ENCODE data around the gene CBY1. TPM values are rescaled to one million over a fixed set of nuclear protein-coding genes. Genes with fewer than 3 reads are reported as not detected.

The CBY1 gene
- total RNA-seq, 2 experiments from 2014 or later: 3.5 to 12.8 TPM

DNA sequence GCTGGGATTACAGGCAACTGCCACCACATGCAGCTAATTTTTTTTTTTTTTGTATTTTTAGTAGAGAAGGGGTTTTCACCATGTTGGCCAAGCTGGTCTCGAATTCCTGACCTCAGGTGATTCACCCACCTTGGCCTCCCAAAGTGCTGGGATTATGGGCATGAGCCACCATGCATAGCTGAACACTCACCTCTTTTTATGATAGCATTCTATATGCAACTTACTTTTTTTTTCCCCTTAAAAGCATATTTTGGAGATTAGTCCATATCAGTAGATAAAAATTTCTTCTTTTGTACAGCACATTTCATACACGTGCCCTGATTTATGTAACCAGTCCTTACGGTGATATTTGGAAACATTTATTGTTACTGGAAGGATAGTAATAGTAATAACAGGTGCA lies 63.9 kb downstream of the CBY1 start:
- Histone ChIP-seq H3K36me3 (ENCODE audit: insufficient read depth, low read length) (peaks cover 74% of the 10 kb centered on the region), H3K4me3 (ENCODE audit: low read depth, low read length, poor library complexity, severe bottlenecking) (no peak overlapping the region), H3K27ac (ENCODE audit: low read depth, low read length, poor library complexity, severe bottlenecking) (no peak overlapping the region), H3K9me2 (ENCODE audit: insufficient read depth, low read length) (no peaks in the 10 kb centered on the region), H3K9me3 (ENCODE audit: low read length) (no peaks in the 10 kb centered on the region), H3K4me2 (ENCODE audit: low read length) (no peak overlapping the region), H4K20me1 (ENCODE audit: insufficient read depth, low read length) (peaks cover 2% of the 10 kb centered on the region; the same call in 1 of the 2 replicates), H3K79me2 (ENCODE audit: insufficient read depth, low read depth, low read length) (no peaks in the 10 kb centered on the region), H3K4me1 (ENCODE audit: insufficient read depth, low read length, poor library complexity, severe bottlenecking) (no peaks in the 10 kb centered on the region), H2AFZ (ENCODE audit: low read length) (no peak overlapping the region)
- TF ChIP-seq, protein P1, sequence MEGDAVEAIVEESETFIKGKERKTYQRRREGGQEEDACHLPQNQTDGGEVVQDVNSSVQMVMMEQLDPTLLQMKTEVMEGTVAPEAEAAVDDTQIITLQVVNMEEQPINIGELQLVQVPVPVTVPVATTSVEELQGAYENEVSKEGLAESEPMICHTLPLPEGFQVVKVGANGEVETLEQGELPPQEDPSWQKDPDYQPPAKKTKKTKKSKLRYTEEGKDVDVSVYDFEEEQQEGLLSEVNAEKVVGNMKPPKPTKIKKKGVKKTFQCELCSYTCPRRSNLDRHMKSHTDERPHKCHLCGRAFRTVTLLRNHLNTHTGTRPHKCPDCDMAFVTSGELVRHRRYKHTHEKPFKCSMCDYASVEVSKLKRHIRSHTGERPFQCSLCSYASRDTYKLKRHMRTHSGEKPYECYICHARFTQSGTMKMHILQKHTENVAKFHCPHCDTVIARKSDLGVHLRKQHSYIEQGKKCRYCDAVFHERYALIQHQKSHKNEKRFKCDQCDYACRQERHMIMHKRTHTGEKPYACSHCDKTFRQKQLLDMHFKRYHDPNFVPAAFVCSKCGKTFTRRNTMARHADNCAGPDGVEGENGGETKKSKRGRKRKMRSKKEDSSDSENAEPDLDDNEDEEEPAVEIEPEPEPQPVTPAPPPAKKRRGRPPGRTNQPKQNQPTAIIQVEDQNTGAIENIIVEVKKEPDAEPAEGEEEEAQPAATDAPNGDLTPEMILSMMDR (conservative IDR thresholded peaks at IDR 0.05; ENCODE audit: low read length): no peak
- TF ChIP-seq EZH2phosphoT487 (IDR thresholded peaks at IDR 0.05; ENCODE audit: borderline replicate concordance, low read depth, low read length): no peak
- no TSS peak for BruUV-seq (replicated peaks)
- POLR2A ChIA-PET: no interaction called here
- CTCF ChIA-PET (ENCODE audit: unreplicated experiment): no interaction called here
- intact Hi-C loops (cut with micrococcal nuclease; ENCODE audit: unreplicated experiment): no loop called here
- no peak for DNase-seq (ENCODE audit: low spot score)

DNA sequence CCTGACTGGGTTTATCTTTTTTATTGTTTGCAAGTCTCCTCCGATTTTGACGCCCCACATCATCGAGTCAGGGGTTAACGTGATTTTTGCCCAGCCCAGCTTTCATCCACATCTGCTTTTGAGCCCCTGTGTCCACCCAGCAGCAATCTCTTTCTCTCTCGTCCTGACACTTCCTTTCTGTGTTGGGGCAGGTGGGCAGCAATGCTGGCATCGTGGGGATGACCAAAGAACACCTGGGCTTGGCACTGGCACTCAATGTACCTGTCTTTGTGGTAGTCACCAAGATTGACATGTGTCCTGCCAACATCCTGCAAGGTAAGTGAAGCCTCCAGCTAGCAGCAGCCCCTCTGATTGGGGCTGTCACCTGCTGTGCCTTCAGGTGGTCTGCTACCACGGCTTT lies 65.1 kb downstream of the CBY1 start:
- Histone ChIP-seq H3K27ac (ENCODE audit: low read depth, low read length, poor library complexity, severe bottlenecking) (no peak overlapping the region), H3K36me3 (ENCODE audit: insufficient read depth, low read length) (peaks cover 75% of the 10 kb centered on the region), H4K20me1 (ENCODE audit: insufficient read depth, low read length) (no peaks in the 10 kb centered on the region), H3K9me2 (ENCODE audit: insufficient read depth, low read length) (no peaks in the 10 kb centered on the region), H3K4me2 (ENCODE audit: low read length) (no peak overlapping the region), H3K4me3 (ENCODE audit: low read depth, low read length, poor library complexity, severe bottlenecking) (no peak overlapping the region), H3K4me1 (ENCODE audit: insufficient read depth, low read length, poor library complexity, severe bottlenecking) (no peaks in the 10 kb centered on the region), H3K9me3 (ENCODE audit: low read length) (no peaks in the 10 kb centered on the region), H2AFZ (ENCODE audit: low read length) (no peak overlapping the region), H3K79me2 (ENCODE audit: insufficient read depth, low read depth, low read length) (no peaks in the 10 kb centered on the region)
- no TSS peak for BruUV-seq (replicated peaks)
- no peak for DNase-seq (ENCODE audit: low spot score)
- TF ChIP-seq, protein P1 (conservative IDR thresholded peaks at IDR 0.05; ENCODE audit: low read length): no peak
- TF ChIP-seq EZH2phosphoT487 (IDR thresholded peaks at IDR 0.05; ENCODE audit: borderline replicate concordance, low read depth, low read length): no peak
- CTCF ChIA-PET (ENCODE audit: unreplicated experiment): no interaction called here
- intact Hi-C loops (cut with micrococcal nuclease; ENCODE audit: unreplicated experiment): no loop called here
- POLR2A ChIA-PET: no interaction called here

Other genes with a start within 250 kb of the CBY1 start
- gene KCNJ4, start 201.4 kb upstream of the CBY1 start, total RNA-seq (2014; rRNA removed; shearing (Covaris generic)): not detected in 2 replicates
- not detected in 2 replicates for gene KCNJ4, start 201.4 kb upstream of the CBY1 start, total RNA-seq (2022)
- not detected in 2 replicates for gene KDELR3, start 188.5 kb upstream of the CBY1 start, total RNA-seq (2014; rRNA removed; shearing (Covaris generic))
- not detected in 2 replicates for gene KDELR3, start 188.5 kb upstream of the CBY1 start, total RNA-seq (2022)
- gene DDX17, start 150.3 kb upstream of the CBY1 start, total RNA-seq (2014; rRNA removed; shearing (Covaris generic)): 626 and 667 TPM in 2 replicates
- gene DDX17, start 150.3 kb upstream of the CBY1 start, total RNA-seq (2022): 505 and 508 TPM in 2 replicates
- gene DMC1, start 86.5 kb upstream of the CBY1 start, total RNA-seq (2014; rRNA removed; shearing (Covaris generic)): 44.3 and 84.7 TPM in 2 replicates
- 40.6 and 60.8 TPM in 2 replicates for gene DMC1, start 86.5 kb upstream of the CBY1 start, total RNA-seq (2022)
- 0.16 and 0.23 TPM in 2 replicates for gene FAM227A, start 246 bp upstream of the CBY1 start, total RNA-seq (2014; rRNA removed; shearing (Covaris generic))
- 0.57 and 0.72 TPM in 2 replicates for gene FAM227A, start 246 bp upstream of the CBY1 start, total RNA-seq (2022)
- 51.8 and 61.7 TPM in 2 replicates for gene TOMM22, start 25.3 kb downstream of the CBY1 start, total RNA-seq (2014; rRNA removed; shearing (Covaris generic))
- gene TOMM22, start 25.3 kb downstream of the CBY1 start, total RNA-seq (2022): 99.6 and 114 TPM in 2 replicates
- 46.6 and 50.4 TPM in 2 replicates for gene JOSD1, start 44.3 kb downstream of the CBY1 start, total RNA-seq (2014; rRNA removed; shearing (Covaris generic))
- gene JOSD1, start 44.3 kb downstream of the CBY1 start, total RNA-seq (2022): 54.7 and 56.3 TPM in 2 replicates
- gene GTPBP1, start 49.3 kb downstream of the CBY1 start, total RNA-seq (2014; rRNA removed; shearing (Covaris generic)): 46.1 and 51.1 TPM in 2 replicates
- gene GTPBP1, start 49.3 kb downstream of the CBY1 start, total RNA-seq (2022): 95.0 and 97.5 TPM in 2 replicates
- gene SUN2, start 99.4 kb downstream of the CBY1 start, total RNA-seq (2014; rRNA removed; shearing (Covaris generic)): 59.1 and 67.6 TPM in 2 replicates
- 80.2 and 95.7 TPM in 2 replicates for gene SUN2, start 99.4 kb downstream of the CBY1 start, total RNA-seq (2022)
- gene DNAL4, start 137.5 kb downstream of the CBY1 start, total RNA-seq (2014; rRNA removed; shearing (Covaris generic)): 6.8 and 7.1 TPM in 2 replicates
- 6.4 and 6.6 TPM in 2 replicates for gene DNAL4, start 137.5 kb downstream of the CBY1 start, total RNA-seq (2022)
- gene NPTXR, start 187.4 kb downstream of the CBY1 start, total RNA-seq (2014; rRNA removed; shearing (Covaris generic)): not detected in 2 replicates
- 0.08 and 0.11 TPM in 2 replicates for gene NPTXR, start 187.4 kb downstream of the CBY1 start, total RNA-seq (2022)
- 41.9 and 45.2 TPM in 2 replicates for gene CBX6, start 215.6 kb downstream of the CBY1 start, total RNA-seq (2014; rRNA removed; shearing (Covaris generic))
- gene CBX6, start 215.6 kb downstream of the CBY1 start, total RNA-seq (2022): 62.2 and 67.2 TPM in 2 replicates